Measurements from ENCODE around the gene NPRL2. TPM values are rescaled to one million over a fixed set of nuclear protein-coding genes. Genes with fewer than 3 reads are reported as not detected.

Gene NPRL2
- total RNA-seq, 1 experiment from 2014 or later, result 20.6 TPM

DNA sequence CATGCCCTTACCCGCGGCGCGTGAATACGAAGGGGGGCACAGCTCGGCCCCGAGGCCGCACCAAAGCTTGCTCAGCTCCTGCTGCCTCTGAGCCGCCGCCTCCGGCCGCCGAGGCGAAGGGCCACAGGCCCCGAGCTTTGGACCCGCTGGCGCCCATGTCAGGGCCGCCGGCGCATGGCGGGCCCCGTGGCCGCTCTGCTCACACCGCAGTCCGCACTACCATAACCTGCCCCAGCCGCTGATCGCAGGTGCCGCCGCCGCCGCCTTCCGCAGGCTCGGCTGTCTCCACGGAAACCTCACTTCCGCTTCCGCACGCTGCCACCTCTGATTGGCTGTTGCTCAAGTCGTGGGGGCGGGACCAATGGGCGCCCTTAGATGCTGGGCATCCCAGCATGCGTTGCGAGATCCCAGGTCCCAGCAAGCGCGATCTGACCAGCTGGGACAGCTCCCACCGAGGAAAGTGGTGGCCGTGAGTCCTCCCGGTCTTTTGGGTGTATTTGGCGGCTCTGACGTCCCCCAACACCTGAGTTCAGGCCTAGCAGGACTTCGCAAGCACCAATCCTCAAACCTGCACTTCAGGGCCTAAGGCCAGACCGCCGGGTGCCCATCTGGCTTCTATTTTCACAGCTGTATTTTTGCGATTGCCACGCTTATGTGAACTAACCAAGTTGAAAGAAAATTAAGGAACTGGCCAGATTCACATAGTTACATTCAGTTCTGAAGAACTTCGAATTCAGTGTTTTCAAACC lies 22.5 kb downstream of the NPRL2 start, which contains the start of gene TUSC2 (continued):
- TF ChIP-seq SMAD3 (CRISPR knock-in tag; IDR thresholded peaks at IDR 0.05; ENCODE audit: borderline replicate concordance) (peak; percentile 78; the same call in 1 of the 2 replicates), MLX (CRISPR knock-in tag; IDR thresholded peaks at IDR 0.05) (0 out of 2 replicates have a peak, but pooled peaks have one; percentile 16), IRF2 (CRISPR knock-in tag; IDR thresholded peaks at IDR 0.05; ENCODE audit: borderline replicate concordance, low read depth) (no peak), ZNF138 (CRISPR knock-in tag; conservative IDR thresholded peaks at IDR 0.05) (peak; percentile 78; the same call in 1 of the 2 replicates), NR3C1 (CRISPR knock-in tag; conservative IDR thresholded peaks at IDR 0.05; ENCODE audit: low read depth) (0 out of 2 replicates have a peak, but pooled peaks have one; percentile 81), ATF1 (CRISPR knock-in tag; IDR thresholded peaks at IDR 0.05) (no peak), STAT6 (CRISPR knock-in tag; conservative IDR thresholded peaks at IDR 0.05; ENCODE audit: low read depth) (peak; percentile 63; the same call in 1 of the 2 replicates), ZNF219 (CRISPR knock-in tag; IDR thresholded peaks at IDR 0.05; ENCODE audit: borderline replicate concordance) (no peak), HMGA2 (CRISPR knock-in tag; IDR thresholded peaks at IDR 0.05) (no peak), ZNF396 (CRISPR knock-in tag; IDR thresholded peaks at IDR 0.05; ENCODE audit: borderline replicate concordance) (no peak), ZNF512 (CRISPR knock-in tag; IDR thresholded peaks at IDR 0.05; ENCODE audit: borderline replicate concordance) (no peak), TEAD4 (CRISPR knock-in tag; IDR thresholded peaks at IDR 0.05) (no peak), RELA (CRISPR knock-in tag; IDR thresholded peaks at IDR 0.05; ENCODE audit: borderline replicate concordance) (no peak), GTF2I (CRISPR knock-in tag; conservative IDR thresholded peaks at IDR 0.05) (no peak), JUN (CRISPR knock-in tag; IDR thresholded peaks at IDR 0.05) (no peak), ERG (CRISPR knock-in tag; IDR thresholded peaks at IDR 0.05) (no peak), ZNF263 (CRISPR knock-in tag; IDR thresholded peaks at IDR 0.05; ENCODE audit: low read depth) (no peak), SMAD4 (CRISPR knock-in tag; IDR thresholded peaks at IDR 0.05) (no peak)
- TF ChIP-seq, protein P1, sequence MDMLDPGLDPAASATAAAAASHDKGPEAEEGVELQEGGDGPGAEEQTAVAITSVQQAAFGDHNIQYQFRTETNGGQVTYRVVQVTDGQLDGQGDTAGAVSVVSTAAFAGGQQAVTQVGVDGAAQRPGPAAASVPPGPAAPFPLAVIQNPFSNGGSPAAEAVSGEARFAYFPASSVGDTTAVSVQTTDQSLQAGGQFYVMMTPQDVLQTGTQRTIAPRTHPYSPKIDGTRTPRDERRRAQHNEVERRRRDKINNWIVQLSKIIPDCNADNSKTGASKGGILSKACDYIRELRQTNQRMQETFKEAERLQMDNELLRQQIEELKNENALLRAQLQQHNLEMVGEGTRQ (CRISPR knock-in tag; IDR thresholded peaks at IDR 0.05), result no peak
- TF ChIP-seq, protein P2, sequence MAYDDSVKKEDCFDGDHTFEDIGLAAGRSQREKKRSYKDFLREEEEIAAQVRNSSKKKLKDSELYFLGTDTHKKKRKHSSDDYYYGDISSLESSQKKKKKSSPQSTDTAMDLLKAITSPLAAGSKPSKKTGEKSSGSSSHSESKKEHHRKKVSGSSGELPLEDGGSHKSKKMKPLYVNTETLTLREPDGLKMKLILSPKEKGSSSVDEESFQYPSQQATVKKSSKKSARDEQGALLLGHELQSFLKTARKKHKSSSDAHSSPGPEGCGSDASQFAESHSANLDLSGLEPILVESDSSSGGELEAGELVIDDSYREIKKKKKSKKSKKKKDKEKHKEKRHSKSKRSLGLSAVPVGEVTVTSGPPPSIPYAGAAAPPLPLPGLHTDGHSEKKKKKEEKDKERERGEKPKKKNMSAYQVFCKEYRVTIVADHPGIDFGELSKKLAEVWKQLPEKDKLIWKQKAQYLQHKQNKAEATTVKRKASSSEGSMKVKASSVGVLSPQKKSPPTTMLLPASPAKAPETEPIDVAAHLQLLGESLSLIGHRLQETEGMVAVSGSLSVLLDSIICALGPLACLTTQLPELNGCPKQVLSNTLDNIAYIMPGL (CRISPR knock-in tag; IDR thresholded peaks at IDR 0.05), result no peak; the same call in 1 of the 2 replicates
- TF ChIP-seq, protein P3, sequence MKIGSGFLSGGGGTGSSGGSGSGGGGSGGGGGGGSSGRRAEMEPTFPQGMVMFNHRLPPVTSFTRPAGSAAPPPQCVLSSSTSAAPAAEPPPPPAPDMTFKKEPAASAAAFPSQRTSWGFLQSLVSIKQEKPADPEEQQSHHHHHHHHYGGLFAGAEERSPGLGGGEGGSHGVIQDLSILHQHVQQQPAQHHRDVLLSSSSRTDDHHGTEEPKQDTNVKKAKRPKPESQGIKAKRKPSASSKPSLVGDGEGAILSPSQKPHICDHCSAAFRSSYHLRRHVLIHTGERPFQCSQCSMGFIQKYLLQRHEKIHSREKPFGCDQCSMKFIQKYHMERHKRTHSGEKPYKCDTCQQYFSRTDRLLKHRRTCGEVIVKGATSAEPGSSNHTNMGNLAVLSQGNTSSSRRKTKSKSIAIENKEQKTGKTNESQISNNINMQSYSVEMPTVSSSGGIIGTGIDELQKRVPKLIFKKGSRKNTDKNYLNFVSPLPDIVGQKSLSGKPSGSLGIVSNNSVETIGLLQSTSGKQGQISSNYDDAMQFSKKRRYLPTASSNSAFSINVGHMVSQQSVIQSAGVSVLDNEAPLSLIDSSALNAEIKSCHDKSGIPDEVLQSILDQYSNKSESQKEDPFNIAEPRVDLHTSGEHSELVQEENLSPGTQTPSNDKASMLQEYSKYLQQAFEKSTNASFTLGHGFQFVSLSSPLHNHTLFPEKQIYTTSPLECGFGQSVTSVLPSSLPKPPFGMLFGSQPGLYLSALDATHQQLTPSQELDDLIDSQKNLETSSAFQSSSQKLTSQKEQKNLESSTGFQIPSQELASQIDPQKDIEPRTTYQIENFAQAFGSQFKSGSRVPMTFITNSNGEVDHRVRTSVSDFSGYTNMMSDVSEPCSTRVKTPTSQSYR (CRISPR knock-in tag; IDR thresholded peaks at IDR 0.05), result no peak
- TF ChIP-seq, protein P4, sequence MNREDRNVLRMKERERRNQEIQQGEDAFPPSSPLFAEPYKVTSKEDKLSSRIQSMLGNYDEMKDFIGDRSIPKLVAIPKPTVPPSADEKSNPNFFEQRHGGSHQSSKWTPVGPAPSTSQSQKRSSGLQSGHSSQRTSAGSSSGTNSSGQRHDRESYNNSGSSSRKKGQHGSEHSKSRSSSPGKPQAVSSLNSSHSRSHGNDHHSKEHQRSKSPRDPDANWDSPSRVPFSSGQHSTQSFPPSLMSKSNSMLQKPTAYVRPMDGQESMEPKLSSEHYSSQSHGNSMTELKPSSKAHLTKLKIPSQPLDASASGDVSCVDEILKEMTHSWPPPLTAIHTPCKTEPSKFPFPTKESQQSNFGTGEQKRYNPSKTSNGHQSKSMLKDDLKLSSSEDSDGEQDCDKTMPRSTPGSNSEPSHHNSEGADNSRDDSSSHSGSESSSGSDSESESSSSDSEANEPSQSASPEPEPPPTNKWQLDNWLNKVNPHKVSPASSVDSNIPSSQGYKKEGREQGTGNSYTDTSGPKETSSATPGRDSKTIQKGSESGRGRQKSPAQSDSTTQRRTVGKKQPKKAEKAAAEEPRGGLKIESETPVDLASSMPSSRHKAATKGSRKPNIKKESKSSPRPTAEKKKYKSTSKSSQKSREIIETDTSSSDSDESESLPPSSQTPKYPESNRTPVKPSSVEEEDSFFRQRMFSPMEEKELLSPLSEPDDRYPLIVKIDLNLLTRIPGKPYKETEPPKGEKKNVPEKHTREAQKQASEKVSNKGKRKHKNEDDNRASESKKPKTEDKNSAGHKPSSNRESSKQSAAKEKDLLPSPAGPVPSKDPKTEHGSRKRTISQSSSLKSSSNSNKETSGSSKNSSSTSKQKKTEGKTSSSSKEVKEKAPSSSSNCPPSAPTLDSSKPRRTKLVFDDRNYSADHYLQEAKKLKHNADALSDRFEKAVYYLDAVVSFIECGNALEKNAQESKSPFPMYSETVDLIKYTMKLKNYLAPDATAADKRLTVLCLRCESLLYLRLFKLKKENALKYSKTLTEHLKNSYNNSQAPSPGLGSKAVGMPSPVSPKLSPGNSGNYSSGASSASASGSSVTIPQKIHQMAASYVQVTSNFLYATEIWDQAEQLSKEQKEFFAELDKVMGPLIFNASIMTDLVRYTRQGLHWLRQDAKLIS (CRISPR knock-in tag; IDR thresholded peaks at IDR 0.05; ENCODE audit: borderline replicate concordance), result no peak

Data from WTC11 (cell line).